ENCODE measurements around the gene TOP2B. TPM values are rescaled to one million over a fixed set of nuclear protein-coding genes. Genes with fewer than 3 reads are reported as not detected.
A peak's percentile ranks its signal among the peaks of the same experiment; 100 is the strongest.

The TOP2B gene
- total RNA-seq, 2 donors from 2014 or later, result 93.8 to 125 TPM

- ATAC-seq, result no peak
- Mint-ChIP-seq H3K27ac (peak overlapping the region in 1 of 2 donors; percentile 33), H3K36me3 (no peaks in the 10 kb centered on the region), H3K9me3 (no peaks in the 10 kb centered on the region)
- no peak for DNase-seq (ENCODE audit: low spot score in 2 of 2)
These were observed 15.1 kb upstream of the TOP2B start for GRCh38 chr3:25679642-25680302.

DNA sequence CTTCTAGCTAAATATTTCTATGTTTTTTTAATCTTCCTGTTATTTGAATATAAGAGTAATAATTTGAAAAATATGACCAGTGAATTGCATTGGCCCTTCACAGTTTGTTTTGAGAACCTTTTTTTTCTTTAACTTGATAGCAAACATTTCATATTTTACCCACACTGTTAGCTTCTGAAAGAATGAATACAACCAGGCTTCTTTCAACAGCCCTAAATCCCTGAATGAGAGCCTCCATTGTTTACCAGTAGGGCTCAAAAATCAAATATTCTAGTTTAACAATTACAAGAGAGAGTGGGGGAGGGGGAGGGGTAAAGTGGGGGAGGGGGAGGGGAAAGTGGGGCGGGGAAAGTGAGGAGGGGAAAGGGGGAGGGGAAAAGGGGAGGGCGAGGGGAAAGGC is 14.5 kb upstream of the TOP2B start:
- no peak for ATAC-seq

DNA sequence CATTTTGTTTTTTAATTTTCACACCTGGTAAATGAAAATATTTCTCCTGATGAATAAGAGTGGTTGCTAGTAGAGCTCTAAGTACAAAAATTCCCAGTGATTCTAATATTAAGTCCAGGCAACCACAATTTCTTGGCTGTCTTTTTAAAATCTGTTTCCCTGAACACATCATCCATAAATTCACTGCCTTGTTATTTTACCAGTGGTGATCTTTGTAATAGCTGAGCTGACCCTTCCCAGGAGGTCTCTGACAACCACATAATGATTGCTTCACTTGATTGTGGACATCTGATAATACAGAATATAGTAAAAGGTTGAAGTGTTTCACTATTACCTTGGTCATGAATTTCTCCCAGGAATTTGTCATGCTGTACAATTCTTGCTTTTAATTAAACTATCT is 13.9 kb upstream of the TOP2B start:
- no peak overlapping the region for H3K27ac Mint-ChIP-seq
- H3K9me3 Mint-ChIP-seq, result no peaks in the 10 kb centered on the region
- no peak for ATAC-seq
- H3K36me3 Mint-ChIP-seq, result no peaks in the 10 kb centered on the region
- no peak for DNase-seq (ENCODE audit: low spot score in 2 of 2)

More for the DNA sequence above, 14.5 kb upstream of the TOP2B start:
- Mint-ChIP-seq H3K27ac (no peak overlapping the region), H3K9me3 (no peaks in the 10 kb centered on the region), H3K36me3 (no peaks in the 10 kb centered on the region)
- no peak for DNase-seq (ENCODE audit: low spot score in 2 of 2)

- no peaks in the 10 kb centered on the region for H3K36me3 Mint-ChIP-seq
- H3K27ac Mint-ChIP-seq, result no peak overlapping the region
- ATAC-seq (no peak), DNase-seq (ENCODE audit: low spot score in 2 of 2) (no peak)
- no peaks in the 10 kb centered on the region for H3K9me3 Mint-ChIP-seq
These were observed 12.4 kb upstream of the TOP2B start for GRCh38 chr3:25677121-25677520.

- ATAC-seq (no peak), DNase-seq (ENCODE audit: low spot score in 2 of 2) (no peak)
- no peaks in the 10 kb centered on the region for H3K36me3 Mint-ChIP-seq
- H3K9me3 Mint-ChIP-seq, result no peaks in the 10 kb centered on the region
- H3K27ac Mint-ChIP-seq, result no peak overlapping the region
These were observed 10.0 kb upstream of the TOP2B start for GRCh38 chr3:25674670-25675069.

GRCh38 chr3:25673738-25674298 is 9.1 kb upstream of the TOP2B start:
- H3K27ac Mint-ChIP-seq, result no peak overlapping the region

DNA sequence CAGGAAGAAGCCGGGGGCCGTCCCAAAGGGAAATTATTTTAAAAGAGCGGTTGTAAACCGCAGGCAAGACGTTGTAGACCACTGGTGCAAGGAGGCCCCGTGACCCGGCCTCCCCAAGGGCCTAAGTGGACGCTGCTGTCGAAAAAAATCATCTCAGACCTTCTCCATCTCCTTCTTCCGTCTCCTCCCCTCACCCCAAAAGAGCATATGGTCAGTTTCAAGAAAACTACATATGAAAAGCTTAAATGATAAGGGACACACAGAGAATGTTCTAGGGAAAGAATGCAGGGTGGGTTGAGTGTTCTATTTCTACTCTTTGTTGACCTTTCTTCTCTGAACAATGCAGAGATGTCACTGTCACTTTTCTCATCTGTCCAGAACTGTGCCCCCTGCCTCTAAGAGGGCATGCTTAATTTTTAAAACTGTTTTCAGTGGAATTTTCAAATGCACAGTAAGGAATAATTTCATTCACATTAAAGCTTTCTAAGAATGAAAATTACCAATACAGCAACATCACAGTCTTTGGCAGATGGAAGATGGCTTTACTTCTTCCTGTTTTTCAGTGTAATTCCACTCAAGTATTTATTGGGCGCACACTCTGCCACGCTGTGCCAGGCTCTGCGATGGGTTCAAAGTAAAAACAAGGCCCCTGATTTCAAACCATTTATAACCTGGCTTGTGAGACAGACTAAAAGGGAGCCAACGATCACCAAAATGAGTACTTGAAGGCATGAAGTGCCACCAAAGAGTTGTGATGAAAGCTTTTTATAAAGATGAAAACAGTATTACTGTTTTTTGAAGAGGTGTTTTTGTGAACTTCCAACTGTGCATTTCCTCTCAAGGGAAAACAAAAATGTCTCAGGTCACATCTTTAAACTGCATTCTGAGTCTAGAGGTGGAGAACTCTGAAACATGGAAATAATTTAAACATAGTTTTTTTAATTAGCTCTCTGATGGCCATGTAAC is 891 bp upstream of the TOP2B start:
- peak overlapping the region; percentile 97 to 100 for H3K27ac Mint-ChIP-seq
- H3K36me3 Mint-ChIP-seq, result peaks cover 12 to 20% of the 10 kb centered on the region in 2 donors
- DNase-seq (ENCODE audit: low spot score in 2 of 2) (no peak), ATAC-seq (peak in 1 of 2 donors; percentile 66)
- no peaks in the 10 kb centered on the region for H3K9me3 Mint-ChIP-seq

More at GRCh38 chr3:25673738-25674298, 9.1 kb upstream of the TOP2B start:
- no peaks in the 10 kb centered on the region for H3K36me3 Mint-ChIP-seq
- no peak for ATAC-seq
- no peaks in the 10 kb centered on the region for H3K9me3 Mint-ChIP-seq
- DNase-seq (ENCODE audit: low spot score in 2 of 2), result no peak

DNA sequence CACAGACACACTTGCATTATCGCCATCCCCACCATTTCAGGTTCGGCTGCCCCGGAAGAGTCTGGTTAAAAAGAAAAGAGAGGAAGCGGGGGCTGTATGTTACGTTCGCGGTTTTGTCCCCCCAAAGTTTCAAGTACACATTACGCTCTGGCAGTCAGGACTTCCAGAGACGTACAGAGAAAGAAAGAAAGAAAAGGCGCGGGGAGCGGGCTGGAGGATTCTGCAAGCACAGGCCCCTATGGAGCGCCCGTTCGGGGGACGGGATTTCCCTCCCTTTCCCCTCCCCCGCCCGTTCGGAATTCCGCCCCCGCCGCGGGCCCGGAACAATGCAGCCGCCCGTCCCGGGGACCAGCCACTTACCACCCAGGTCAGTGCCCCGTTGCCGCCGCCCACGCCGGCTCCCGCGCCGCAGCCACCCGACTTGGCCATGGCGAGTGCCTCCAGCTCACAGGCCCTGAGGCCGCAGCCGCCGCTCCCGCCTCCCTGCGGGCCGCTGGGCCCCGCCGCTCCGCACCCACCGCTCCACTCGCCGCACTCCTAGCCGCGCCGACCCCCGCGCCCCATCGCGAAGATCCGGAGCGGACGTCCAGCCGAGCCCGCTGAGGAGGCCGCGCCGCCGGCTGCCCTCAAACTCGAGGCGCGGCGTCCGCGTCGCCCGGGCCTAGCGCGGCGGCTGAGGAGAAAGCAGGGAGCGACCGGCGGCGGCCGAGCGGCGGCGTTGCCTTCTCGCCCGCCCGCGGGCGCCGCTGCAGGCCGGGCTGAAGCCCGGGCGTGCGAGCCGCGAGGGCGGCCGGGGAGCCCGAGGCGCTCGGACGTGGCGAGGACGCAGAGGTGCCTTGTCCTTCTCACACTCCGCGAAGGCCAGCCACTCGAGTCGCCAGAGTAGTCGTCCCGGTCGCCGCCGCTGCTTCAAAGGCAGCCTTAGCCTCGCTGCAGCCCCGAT is 567 bp downstream of the TOP2B start:
- DNase-seq (ENCODE audit: low spot score in 2 of 2) (peak; percentile 55 to 83), ATAC-seq (peak; percentile 46 to 51)
- Mint-ChIP-seq H3K9me3 (no peaks in the 10 kb centered on the region), H3K27ac (peak overlapping the region; percentile 97 to 100), H3K36me3 (peaks cover 12 to 20% of the 10 kb centered on the region in 2 donors)

DNA sequence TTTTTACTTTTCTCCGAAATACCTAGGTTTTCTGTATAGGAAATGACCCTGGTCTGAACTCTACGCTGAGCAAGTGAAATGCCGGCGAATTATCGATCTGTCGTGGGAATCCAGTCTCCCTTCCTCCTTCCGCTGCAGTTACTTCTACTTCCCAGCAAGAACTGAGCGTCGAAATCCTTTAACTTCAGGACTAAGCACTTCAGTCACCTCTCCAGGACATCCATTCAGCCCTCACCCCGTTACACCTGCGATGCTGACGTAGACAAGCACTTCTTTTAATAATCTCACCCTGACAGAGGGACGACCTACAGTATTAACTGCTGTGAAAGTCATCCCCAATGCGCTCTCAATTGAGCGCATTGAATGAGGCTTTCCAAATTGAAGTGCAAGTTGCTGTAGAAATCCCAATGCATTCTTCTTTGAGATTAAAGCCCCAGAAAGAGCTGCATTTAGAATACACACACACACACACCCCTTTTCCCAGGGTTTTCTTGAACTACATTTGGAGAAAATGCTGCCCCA is 1.3 kb downstream of the TOP2B start:
- peaks cover 12 to 20% of the 10 kb centered on the region in 2 donors for H3K36me3 Mint-ChIP-seq
- ATAC-seq (peak in 1 of 2 donors; percentile 29), DNase-seq (ENCODE audit: low spot score in 2 of 2) (peak in 1 of 2 donors; percentile 12)
- no peaks in the 10 kb centered on the region for H3K9me3 Mint-ChIP-seq
- H3K27ac Mint-ChIP-seq, result peak overlapping the region; percentile 84 to 97

DNA sequence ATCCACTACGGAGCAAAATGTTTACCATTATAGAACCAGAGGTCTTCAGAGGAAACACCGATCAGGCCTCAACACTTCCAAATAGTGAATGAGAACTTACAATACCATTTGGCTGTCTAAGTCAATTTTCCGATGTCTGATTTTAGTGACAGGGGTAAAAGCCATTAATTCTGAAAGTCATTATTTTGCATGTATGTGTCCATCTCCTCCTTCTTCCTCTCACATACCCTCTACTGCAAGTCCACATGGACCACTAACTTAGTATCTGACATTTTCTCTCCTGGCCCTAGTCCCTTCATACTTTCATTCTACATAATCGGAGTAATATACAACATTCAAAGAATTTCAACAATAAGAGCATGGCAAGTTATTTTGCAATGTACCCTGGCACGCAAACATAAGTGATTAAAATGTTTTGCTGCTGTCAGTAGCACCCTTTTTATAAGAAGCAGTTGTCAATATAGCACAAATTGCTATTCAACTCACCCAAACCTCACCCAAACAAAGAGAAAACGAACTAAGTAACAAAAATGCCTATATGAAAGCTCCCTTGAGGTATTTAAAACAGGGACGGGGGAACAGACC is 1.9 kb downstream of the TOP2B start:
- peaks cover 12 to 20% of the 10 kb centered on the region in 2 donors for H3K36me3 Mint-ChIP-seq
- H3K27ac Mint-ChIP-seq, result peak overlapping the region in 1 of 2 donors; percentile 97
- DNase-seq (ENCODE audit: low spot score in 2 of 2) (no peak), ATAC-seq (no peak)
- no peaks in the 10 kb centered on the region for H3K9me3 Mint-ChIP-seq

DNA sequence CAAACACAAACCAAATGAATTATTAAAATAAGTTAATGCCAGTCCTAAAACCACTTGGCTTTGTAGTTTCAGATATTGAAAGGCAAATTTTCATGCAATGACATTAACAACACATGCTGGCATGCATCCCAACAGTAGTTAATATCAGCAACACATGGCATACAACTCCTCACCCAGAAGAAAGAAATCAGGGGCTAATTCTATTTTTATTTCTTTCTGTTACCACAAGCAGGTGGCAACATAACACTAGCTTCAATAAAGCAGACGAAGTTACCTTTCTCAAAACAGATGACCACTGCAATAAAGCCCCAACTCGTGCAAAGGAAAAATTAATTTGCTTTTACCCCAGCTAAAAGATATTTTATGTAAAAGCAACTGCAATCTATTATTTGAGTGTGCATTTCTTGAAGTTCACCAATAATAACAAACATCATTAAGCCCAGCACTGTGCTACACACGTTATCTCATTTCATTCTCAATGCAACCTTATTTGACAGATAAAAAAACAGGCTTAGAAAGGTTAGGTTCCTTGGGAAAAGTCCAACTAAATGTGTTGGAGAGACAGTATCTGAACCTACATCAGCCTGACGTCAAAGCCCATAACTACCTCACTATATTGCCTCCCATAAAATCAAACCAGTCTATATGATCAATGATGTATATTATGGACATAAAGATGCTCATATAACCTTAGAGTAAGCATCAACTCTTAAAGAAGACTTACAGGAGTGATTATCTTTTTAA is 2.8 kb downstream of the TOP2B start:
- Mint-ChIP-seq H3K36me3 (peaks cover 12 to 20% of the 10 kb centered on the region in 2 donors), H3K9me3 (no peaks in the 10 kb centered on the region), H3K27ac (no peak overlapping the region)
- DNase-seq (ENCODE audit: low spot score in 2 of 2) (no peak), ATAC-seq (no peak)

- Mint-ChIP-seq H3K27ac (no peak overlapping the region), H3K9me3 (no peaks in the 10 kb centered on the region), H3K36me3 (peaks cover 6 to 13% of the 10 kb centered on the region in 2 donors)
- DNase-seq (ENCODE audit: low spot score in 2 of 2) (no peak), ATAC-seq (no peak)
These were observed 5.9 kb downstream of the TOP2B start for GRCh38 chr3:25658836-25659235.

DNA sequence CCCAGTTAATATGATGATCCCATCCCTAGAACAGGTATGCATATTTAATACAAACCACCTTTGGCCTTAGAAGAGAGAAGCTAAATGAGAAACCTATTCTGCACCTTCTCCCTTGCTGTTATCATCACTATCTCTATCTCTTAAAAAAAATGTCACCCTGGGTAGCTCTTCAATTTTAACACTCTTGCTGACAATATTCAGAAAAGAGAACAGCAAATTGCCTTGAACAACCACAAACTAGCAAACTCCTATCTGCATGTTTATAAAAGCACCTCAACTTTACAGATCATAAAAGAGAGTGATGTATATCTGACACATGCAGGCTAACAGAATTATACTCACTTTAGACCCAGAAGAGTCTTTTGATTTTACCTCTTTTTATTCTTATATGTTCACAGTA is 7.4 kb downstream of the TOP2B start:
- H3K27ac Mint-ChIP-seq, result no peak overlapping the region
- H3K9me3 Mint-ChIP-seq, result peaks cover 1 to 2% of the 10 kb centered on the region in 2 donors
- DNase-seq (ENCODE audit: low spot score in 2 of 2), result no peak
- H3K36me3 Mint-ChIP-seq, result peaks cover 0 to 1% of the 10 kb centered on the region in 2 donors
- no peak for ATAC-seq

GRCh38 chr3:25655659-25656058 is 9.0 kb downstream of the TOP2B start:
- Mint-ChIP-seq H3K27ac (no peak overlapping the region), H3K9me3 (peaks cover 7 to 11% of the 10 kb centered on the region in 2 donors), H3K36me3 (peaks cover 3 to 12% of the 10 kb centered on the region in 2 donors)
- no peak for DNase-seq (ENCODE audit: low spot score in 2 of 2)
- peak; percentile 31 to 34 for ATAC-seq

DNA sequence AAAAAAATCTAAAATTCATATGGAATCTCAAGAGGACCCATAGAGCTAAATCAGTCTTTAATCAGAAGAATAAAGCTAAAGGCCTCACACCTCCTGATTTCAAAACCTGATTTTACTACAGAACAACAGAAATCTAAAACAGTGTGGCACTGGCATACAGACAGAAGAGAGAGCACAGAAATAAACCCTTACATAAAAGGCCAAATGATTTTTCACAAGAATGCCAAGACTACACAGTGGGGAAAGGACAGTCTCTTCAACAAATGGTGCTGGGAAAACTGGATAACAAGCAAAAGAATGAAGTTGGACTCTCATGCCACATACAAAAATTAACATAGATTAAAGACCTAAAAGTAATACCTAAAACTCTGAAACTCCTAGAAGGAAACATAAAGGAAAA is 10.1 kb downstream of the TOP2B start:
- H3K9me3 Mint-ChIP-seq, result peaks cover 7 to 15% of the 10 kb centered on the region in 2 donors
- H3K36me3 Mint-ChIP-seq, result peaks cover 7 to 17% of the 10 kb centered on the region in 2 donors
- DNase-seq (ENCODE audit: low spot score in 2 of 2) (no peak), ATAC-seq (no peak)
- H3K27ac Mint-ChIP-seq, result no peak overlapping the region
